ENCODE results near the gene INPP4A.

Gene INPP4A

DNA sequence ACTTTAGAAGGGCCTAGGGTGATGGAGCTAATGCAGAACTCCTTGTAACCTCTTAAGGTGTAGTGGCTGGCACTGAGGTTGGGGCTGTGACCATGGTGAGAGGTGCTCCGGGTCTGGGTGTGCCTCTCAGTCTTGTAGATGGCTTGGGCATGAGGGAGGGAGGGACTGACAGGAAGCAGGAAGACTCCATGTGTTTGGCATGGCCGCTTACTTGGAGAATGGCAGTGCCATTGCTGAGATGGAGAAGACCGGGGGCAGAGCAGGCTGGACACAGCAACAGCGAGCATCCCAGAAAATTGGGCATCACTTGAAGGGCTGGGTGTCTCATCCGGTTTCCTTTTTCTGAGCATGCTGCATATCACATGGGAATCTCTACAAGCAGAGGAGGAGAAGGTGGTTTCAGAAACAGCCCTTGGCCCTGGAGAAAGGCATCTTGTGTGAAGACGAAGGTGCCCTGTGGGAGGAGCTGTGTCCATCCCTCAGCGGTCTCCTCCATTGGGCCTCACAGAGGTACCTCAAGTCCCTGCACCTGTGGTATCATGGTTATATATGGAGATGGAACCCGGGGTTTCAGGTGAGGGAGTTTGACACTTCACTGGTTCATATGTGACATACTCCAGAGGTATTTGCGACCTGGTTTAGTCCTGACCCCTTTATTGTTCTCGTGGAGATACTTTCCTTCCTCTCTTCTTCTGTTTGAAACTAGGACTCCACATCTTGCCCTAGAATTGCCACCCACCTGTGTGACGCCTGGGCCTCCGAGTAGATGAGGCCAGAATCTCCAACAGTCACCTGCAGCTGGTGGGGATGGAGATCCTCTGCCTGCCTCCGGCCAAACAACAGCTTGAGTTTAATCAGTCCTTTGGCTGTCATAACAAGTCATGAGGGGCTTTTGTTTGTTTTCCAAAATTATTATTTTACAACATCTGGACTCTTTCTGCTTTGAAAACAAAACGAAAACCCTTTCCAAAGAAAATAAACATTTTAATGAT is 45.6 kb downstream of the INPP4A start:
- DNase-seq (ENCODE audit: low read depth): no peak
- no peak overlapping the region for H3K4me3 ChIP-seq (ENCODE audit: control insufficient read depth, low read depth, low read length)
- no peak for TF ChIP-seq CTCF (IDR thresholded peaks at IDR 0.05; ENCODE audit: control insufficient read depth, insufficient read depth, low read depth, low read length, missing control alignments)

DNA sequence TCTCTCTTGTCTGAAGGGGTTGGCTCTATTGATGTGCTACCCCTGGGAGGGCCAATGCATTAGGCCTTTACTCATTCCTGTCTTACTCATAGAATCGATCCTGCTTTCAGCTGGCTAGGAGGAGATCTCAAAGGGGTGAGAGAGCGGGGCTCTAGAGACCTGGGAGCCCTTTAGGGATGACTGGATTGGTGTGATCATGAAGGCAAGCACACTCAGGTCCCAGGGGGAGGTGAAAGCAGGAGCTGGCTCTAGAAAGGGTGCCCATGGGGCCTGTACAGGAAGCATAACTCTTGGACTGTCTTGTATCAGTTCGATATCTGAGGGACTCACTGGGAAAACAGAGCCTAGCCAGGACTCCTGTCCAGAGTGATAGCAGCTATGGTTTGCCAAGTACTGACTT is 47.8 kb downstream of the INPP4A start:
- no peak overlapping the region for H3K4me3 ChIP-seq (ENCODE audit: control insufficient read depth, low read depth, low read length)
- DNase-seq (ENCODE audit: low read depth): no peak
- TF ChIP-seq CTCF (IDR thresholded peaks at IDR 0.05; ENCODE audit: control insufficient read depth, insufficient read depth, low read depth, low read length, missing control alignments): no peak

DNA sequence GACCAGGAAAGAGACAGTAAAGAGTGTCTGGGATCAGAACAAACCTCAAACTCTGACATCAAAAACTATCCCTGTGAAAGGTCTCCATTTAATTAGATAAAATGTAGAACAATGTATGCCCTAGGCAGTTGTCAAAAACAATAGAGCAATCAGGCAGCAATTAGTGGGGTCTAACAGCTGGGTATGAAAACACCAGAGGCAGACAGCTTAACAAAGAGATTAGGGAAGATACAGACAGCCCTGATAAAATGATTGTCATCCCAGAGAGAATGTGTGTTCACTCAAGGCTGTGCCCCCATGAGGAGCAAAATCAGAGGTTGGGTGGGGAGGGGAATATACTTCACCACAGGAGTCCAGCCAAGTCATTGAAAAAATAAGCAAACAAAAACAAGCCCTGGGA is 50.0 kb downstream of the INPP4A start:
- no peak for DNase-seq (ENCODE audit: low read depth)
- H3K4me3 ChIP-seq (ENCODE audit: control insufficient read depth, low read depth, low read length): no peak overlapping the region
- TF ChIP-seq CTCF (IDR thresholded peaks at IDR 0.05; ENCODE audit: control insufficient read depth, insufficient read depth, low read depth, low read length, missing control alignments): no peak

DNA sequence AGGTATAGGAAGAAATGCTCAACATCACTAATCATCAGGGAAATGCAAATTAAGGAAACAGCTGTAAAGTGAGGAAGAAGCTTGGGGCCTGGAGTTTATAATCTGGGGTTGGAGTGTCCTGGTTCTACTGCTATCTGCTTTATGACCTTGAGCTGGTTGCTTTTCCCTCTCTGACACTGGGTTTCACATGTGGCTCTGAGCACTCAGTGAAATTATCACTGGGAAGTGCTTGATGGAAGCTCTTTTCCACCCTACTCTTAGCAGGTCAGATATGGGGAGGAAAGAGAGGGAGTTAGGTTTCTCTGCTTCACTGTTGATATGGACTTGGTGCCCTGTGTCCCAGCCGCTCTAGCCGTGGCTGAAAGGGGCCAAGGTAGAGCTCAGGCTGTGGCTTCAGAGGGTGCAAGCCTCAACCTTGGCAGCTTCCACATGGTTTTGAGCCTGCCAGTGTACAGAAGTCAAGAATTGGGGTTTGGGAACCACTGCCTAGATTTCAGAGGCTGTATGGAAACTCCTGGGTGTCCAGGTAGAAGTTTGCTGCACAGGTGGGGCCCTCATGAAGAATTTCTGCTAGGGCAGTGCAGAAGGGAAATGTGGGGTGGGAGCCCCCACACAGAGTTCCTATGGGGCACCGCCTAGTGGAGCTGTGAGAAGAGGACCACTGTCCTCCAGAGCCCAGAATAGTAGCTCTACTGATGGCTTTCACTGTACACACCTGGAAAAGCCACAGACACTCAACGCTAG is 52.3 kb downstream of the INPP4A start:
- H3K4me3 ChIP-seq (ENCODE audit: control insufficient read depth, low read depth, low read length): no peak overlapping the region

GRCh38 chr2:98498703-98499440 is 54.2 kb downstream of the INPP4A start:
- DNase-seq (ENCODE audit: low read depth): no peak
- H3K4me3 ChIP-seq (ENCODE audit: control insufficient read depth, low read depth, low read length): no peak overlapping the region
- no peak for TF ChIP-seq CTCF (IDR thresholded peaks at IDR 0.05; ENCODE audit: control insufficient read depth, insufficient read depth, low read depth, low read length, missing control alignments)

More for the DNA sequence above, 52.3 kb downstream of the INPP4A start:
- no peak for DNase-seq (ENCODE audit: low read depth)
- TF ChIP-seq CTCF (IDR thresholded peaks at IDR 0.05; ENCODE audit: control insufficient read depth, insufficient read depth, low read depth, low read length, missing control alignments): no peak

GRCh38 chr2:98500561-98500960 is 55.9 kb downstream of the INPP4A start:
- no peak for TF ChIP-seq CTCF (IDR thresholded peaks at IDR 0.05; ENCODE audit: control insufficient read depth, insufficient read depth, low read depth, low read length, missing control alignments)
- no peak for DNase-seq (ENCODE audit: low read depth)
- no peak overlapping the region for H3K4me3 ChIP-seq (ENCODE audit: control insufficient read depth, low read depth, low read length)

Measured in AG09309 (cell line).